GM18508 (cell line): Measurements from ENCODE around the gene C2CD5.
A peak's percentile ranks its signal among the peaks of the same experiment; 100 is the strongest.
"Not testable (repeated sequence)": the region's sequence is repeated elsewhere in the genome, so short reads cannot be mapped to it uniquely, and the experiment has no call there.

ENCODE experiments used
- ATAC-seq: cut with Tn5 transposase; IDR thresholded peaks from one replicate; pipeline ENCODE4 v1.9.1; 2021; ENCODE audit warnings: moderate number of reproducible peaks; ENCODE audit not compliant: insufficient read depth, unreplicated experiment

C2CD5 gene

GRCh38 chr12:22544038-22544979, at the start of gene C2CD5:
Gene C2CD5 (minus strand): TSS chr12:22544542. CDS start chr12:22544150, 392 bp downstream.
- ATAC-seq = peak; percentile 73

DNA sequence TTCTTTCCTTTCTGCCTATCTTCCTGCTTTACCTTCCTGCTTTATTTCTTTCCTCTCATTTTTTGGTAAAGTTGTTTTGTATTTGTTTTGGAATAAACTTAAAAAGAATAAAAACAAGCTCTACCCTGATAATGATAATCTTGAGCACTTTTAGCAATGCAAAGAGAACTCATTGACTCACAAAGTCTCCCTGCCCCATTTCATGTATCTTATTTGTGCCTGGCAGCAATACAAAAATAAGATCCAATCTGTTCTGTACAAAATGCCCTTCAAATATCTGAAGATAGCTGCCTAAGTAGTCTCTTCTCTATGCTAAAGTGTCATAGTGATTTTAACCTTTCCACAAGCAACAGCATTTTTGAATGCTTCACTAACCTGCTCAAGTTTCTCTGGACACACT, 49.5 kb upstream of the C2CD5 start:
- no peak for ATAC-seq

GRCh38 chr12:22588817-22589216, 44.5 kb upstream of the C2CD5 start:
- ATAC-seq = no peak

DNA sequence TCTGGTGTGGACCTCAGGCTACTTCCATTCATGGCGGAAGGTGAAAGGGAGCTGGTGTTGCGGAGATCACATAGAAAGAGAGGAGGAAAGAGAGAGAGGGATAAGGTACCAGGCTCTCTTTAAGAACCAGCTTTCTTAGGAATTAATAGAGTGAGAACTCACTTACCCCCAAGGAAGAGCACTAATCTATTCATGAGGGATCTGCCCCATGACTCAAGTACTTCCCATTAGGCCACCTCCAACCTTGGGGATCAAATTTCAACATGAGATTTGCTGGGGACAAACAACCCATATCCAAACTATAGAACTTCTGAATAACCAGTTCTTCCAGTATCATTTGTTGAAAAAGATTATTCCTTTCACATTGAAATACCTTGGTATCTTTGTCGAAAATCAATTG, 34.0 kb upstream of the C2CD5 start:
- ATAC-seq = no peak

GRCh38 chr12:22577667-22578066, 33.3 kb upstream of the C2CD5 start:
- no peak for ATAC-seq

DNA sequence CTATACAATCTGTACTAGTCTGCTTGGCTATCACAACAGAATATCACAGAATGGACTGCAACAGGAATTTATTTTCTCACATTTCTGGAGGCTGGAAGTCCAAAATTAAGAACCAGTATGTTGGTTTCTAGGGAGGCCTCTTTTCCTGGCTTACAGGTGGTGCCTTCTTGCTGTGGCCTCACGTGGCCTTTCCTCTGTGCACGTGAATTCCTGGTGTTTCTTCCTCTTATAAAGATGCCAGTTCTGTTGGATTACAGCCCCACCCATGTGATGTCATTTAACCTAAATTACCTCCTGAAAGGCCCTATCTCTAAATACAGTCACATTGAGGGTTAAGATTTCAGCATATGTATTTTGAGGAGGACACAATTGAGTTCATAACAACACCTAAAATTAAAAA, 32.1 kb upstream of the C2CD5 start:
- no peak for ATAC-seq

DNA sequence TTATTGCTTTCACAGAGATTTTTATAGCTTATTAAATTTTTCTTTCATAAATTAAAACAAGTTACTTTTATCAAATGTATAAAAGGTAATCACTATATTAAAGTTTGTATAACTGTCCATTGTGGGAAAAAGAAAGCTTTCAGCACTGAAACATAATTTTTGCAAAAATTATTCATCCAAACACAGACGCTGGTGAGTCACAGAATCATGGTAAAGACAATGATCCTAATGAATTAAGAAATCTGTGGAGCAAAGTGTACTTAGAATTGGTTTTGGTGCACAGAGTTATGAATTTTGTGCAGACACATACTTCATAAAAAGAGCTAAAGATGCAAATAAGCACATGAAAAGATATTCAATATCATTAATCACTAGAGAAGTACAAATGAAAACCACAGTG, 31.7 kb upstream of the C2CD5 start:
- ATAC-seq = no peak

- no peak for ATAC-seq
Measured at GRCh38 chr12:22574921-22575320, 30.6 kb upstream of the C2CD5 start.

DNA sequence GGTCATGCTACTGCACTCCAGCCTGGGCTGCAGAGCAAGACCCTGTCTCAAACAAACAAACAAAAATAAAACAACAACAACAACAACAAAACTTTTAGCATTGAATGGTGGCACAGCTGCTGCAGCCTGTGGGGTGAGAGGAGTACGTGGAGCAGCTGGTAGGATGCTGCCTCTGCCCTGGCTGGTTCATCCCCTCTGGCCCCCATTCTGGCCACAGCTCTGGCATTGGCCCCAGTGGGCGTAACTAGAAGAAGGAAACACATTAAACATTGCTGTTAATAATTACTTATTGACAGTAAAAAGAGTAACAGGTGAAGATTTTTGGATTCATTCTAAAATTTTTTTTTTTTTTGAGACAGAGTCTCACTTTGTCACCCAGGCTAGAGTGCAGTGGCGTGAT, 28.8 kb upstream of the C2CD5 start:
- peak; percentile 55 for ATAC-seq

DNA sequence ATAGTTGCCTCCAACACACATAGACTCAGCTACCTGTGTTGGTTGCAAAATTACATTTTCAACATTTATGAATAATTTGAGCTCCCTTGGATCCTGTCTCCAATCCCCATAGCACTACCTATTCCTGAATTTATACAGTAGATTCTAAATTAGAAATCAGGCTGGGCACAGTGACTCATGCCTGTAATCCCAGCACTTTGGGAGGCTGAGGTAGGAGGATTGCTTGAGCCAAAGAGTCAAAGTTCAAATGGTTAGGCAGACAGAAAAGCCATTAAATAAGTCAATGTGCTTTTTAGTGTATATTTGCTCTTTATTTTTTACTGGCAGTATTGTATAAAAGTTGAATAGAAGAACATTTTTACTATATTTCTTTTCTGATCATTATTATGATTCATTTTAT, 24.9 kb upstream of the C2CD5 start:
- ATAC-seq = no peak

DNA sequence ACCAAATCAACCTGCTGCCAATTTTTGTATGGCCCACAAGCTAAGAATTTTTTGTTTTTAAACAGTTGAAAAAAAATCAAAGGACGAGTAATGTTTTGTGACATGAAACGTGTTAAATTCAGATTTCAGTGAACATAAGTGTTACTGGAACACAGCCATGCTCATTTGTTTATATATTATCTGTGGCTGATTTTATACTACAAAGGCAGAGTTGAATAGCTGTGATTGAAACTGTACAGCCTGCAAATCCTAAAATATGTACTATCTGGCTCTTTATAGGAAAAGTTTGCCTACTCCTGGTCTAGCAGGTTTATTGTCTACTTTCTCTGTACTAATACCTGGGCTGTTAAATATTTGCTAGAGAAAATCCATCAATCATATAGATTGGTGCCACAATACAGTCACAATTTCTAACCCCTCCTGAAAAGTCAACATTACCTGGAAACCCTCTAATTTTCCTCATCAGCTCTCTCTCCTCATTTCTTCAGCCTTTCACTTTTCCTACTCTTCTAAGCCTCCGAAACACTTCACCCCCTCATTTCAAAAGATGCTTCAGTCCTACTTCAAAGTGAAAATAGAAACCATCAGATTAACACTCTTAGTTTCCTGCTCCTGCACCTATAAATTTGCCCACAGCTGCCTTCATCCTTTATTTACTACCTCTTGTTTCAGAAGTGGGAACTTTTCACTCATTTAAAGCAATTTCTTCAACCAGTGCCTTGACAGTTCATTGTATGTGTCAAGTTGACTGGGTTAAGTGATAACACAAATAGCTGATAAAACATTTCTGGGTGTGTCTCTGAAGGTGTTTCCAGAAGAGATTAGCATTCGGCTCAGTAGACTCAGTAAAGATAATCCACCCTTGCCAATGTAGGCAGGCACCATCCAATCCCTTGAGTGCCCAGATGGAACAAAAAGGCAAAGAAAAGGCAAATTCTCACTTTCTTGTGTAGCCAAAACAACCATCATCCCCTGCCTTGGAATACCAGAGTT, 18.0 kb upstream of the C2CD5 start:
- ATAC-seq = no peak

- not testable (repeated sequence) for ATAC-seq
Measured at GRCh38 chr12:22554750-22555149, 10.4 kb upstream of the C2CD5 start.

GRCh38 chr12:22551624-22552023, 7.3 kb upstream of the C2CD5 start:
- ATAC-seq = no peak

DNA sequence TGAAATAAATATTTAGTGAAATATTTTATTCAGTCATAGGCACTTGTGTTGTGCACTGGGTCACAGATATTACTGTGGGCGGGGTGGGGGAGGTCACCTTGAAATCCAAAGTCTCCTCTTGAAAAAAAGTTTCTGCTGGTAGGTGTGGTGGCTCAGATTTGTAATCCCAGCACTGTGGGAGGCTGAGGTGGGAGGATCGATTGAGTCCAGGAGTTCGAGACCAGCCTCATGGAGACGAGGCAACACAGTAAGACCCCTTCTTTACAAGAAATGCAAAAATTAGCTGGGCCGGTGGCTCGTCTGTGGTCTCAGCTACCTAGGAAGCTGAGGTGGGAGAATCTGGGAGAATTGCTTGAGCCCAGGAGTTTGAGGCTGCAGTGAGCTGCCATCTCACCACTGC, 913 bp upstream of the C2CD5 start:
- ATAC-seq = no peak

GRCh38 chr12:22543246-22544037, 900 bp downstream of the C2CD5 start:
- ATAC-seq = peak; percentile 29

DNA sequence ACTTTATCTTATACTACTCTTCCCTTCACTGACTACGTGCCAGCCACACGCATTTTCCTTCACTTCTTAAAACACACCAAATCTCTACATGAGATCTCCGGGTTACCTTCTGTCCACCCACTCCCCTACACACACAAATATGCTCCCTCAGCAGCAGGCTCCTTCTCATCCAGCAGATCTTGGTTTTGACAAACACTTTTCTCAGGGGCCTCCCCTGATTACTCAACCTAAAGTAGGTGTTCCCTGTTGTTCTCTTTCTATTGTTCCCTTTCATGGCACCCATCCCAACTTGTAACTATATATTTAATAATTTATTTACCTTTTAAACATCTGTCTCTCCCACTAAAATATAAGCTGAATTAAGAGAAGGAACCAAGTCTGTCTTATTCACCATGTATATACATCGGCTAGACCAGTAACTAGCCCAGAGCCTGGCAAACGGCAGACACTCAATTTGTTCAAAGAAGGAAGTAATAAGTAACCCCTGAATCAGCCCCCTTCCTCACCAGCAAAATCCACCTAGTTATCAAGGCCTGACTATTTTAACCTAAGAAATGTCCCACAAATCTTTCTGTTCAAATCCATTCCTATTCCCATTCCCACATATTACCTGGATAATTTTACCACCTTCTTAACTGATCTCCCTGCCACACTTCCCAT, 2.7 kb downstream of the C2CD5 start:
- no peak for ATAC-seq

DNA sequence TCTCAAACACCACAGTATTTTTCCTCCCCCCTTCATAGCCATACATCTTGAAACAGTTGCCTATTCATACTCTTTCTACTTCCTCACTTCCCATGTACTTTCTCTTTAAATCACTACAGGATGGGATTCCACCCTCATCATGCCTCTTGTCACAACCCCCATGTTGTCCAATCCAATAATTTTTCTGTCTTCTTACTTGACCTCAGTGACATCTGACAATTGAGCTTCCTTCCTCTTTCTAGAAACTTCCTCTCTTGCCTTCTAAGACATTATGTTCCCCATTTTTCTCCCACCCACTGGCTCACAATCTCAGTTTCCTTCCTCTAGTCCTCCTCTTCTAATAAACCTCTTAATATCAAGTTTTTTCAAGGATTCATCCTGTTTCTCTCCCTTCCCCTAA, 5.3 kb downstream of the C2CD5 start:
- ATAC-seq = no peak

DNA sequence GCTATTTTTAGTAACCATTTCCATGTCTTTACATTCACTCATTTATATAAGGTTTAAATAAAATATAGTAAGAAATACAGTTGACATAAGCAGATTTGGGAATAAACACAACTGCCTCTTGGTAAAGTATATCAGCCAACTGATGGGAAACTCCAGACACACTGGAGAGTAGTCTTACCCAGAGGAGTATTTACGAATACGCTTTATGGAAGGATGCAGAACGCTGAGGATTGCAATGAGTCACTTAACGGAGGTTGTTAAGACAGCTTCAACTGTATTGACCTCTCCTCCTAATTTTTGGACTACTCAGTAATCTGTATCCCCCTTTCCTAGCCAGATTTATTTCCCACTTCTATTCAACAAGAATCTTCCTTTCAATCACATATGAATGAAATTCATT, 6.0 kb downstream of the C2CD5 start:
- ATAC-seq = no peak

DNA sequence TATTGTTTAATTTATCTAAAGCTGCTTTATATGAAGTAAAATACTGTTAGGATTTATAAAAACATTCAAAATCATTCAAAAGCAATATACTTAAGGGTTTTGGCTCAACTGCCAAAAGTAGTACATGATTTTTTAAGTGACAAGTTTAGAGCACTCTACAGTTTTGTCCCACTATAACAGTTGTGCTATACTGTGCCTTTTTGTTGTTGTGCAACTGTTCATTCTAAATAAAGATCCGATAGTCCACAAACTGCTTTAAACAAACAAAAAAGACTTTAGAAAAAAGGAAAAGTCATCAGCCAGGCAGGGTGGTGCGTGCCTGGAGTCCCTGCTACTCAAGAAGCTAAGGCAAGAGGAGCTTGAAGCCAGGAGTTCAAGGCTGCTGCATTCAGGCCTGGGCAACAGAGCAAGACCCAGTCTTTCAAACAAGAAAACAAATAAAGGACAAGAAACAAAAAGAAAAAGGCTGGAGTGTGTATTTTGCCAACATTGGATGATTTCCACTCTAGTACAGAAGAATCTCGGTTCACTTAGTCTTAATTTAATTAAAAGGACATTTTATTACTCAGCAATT, 7.3 kb downstream of the C2CD5 start:
- no peak for ATAC-seq
